HCT116 (cell line): ENCODE data around the gene ADA. TPM values are rescaled to one million over a fixed set of nuclear protein-coding genes. Genes with fewer than 3 reads are reported as not detected.

Experiments used
- ATAC-seq: fragments of 200-7000 bp; cut with Tn5 transposase; 2 replicates; pipeline ENCODE4 v1.9.1; 2020; ENCODE audit warnings: mild to moderate bottlenecking, moderate library complexity
- BruUV-seq: library from RNA; stranded (reverse); fragments of 400-500 nt; replicated peaks from 2 replicates; lab custom pipeline; 2021; lab: Mats Ljungman, UMichigan
- CTCF ChIA-PET: fragments of 300-600 bp; sonication (Branson Sonifier 250); formaldehyde crosslinking; loops from one replicate; lab custom pipeline; 2021; ENCODE audit warnings: antibody characterized with exemption; lab: Charles Lee
- POLR2A ChIA-PET: fragments of 300-600, 350-600 bp; sonication (Branson Sonifier 250); formaldehyde crosslinking; loops from one replicate; lab custom pipeline; 2021; ENCODE audit warnings: antibody characterized with exemption; lab: Charles Lee
- RAD21 ChIA-PET, 2 experiments: fragments of 300-600 bp; sonication (Branson Sonifier 250); formaldehyde crosslinking; loops; one replicate each; lab custom pipeline; 2023; ENCODE audit warnings: low total read pairs in 2 of 2; ENCODE audit not compliant: uncharacterized antibody in 2 of 2, unreplicated experiment in 2 of 2, low non-redundant PET in 1 of 2; lab: Charles Lee
- DNase-seq: peaks from one replicate; pipeline ENCODE4 v3.0.0-alpha.2; 2010; ENCODE audit warnings: low read depth, low spot score
- H2AFZ ChIP-seq: fragments of 200-600 bp; shearing (Covaris generic), sonication (generic); 2 replicates; pipeline ENCODE4 v1.6.1; 2017; ENCODE audit warnings: low read depth, mixed run types, mixed read lengths, antibody characterized with exemption, low read length; ENCODE audit not compliant: poor library complexity, severe bottlenecking
- H3K27ac ChIP-seq: 2 replicates; pipeline ENCODE4 v1.5.1; 2012; ENCODE audit warnings: low read depth, low read length
- H3K27me3 ChIP-seq: fragments of 200-600 bp; sonication (generic); 2 replicates; pipeline ENCODE4 v1.6.1; 2016; ENCODE audit warnings: mixed run types, low read length, mixed read lengths; ENCODE audit not compliant: insufficient read depth
- H3K36me3 ChIP-seq, 2 experiments: fragments of 200-500 bp in 1 of 2; fragments of 200-600 bp in 1 of 2; sonication (Bioruptor generic) in 1 of 2; sonication (generic) in 1 of 2; 2 replicates each; pipeline versions ENCODE4 v1.5.1 to v1.6.1; 2014 to 2016; ENCODE audit warnings: low read length in 2 of 2, inconsistent platforms in 1 of 2, mixed read lengths in 1 of 2, mixed run types in 1 of 2; ENCODE audit not compliant: insufficient read depth in 2 of 2, control insufficient read depth in 1 of 2
- H3K4me1 ChIP-seq, 2 experiments: fragments of 200-600 bp in 1 of 2; sonication (generic) in 1 of 2; 2 replicates each; pipeline versions ENCODE4 v1.5.1 to v1.6.1; 2012 to 2017; ENCODE audit warnings: low read length in 2 of 2, inconsistent platforms in 1 of 2, mild to moderate bottlenecking in 1 of 2, mixed read lengths in 1 of 2, mixed run types in 1 of 2, moderate library complexity in 1 of 2; ENCODE audit not compliant: insufficient read depth in 2 of 2, control insufficient read depth in 1 of 2
- H3K4me2 ChIP-seq: fragments of 200-600 bp; sonication (generic); 2 replicates; pipeline ENCODE4 v1.6.1; 2017; ENCODE audit warnings: mixed run types, low read length, mixed read lengths
- H3K4me3 ChIP-seq, 2 experiments: fragments of 200-600 bp in 1 of 2; sonication (generic) in 1 of 2; replicated peaks in 1 of 2; 2 replicates each; pipeline ENCODE4 v1.5.1; 2011 to 2016; ENCODE audit warnings: low read length in 2 of 2, control low read depth in 1 of 2, low read depth in 1 of 2, mild to moderate bottlenecking in 1 of 2, mixed read lengths in 1 of 2, mixed run types in 1 of 2
- H3K79me2 ChIP-seq: fragments of 200-600 bp; sonication (generic); 2 replicates; pipeline ENCODE4 v1.6.1; 2017; ENCODE audit warnings: mild to moderate bottlenecking, mixed run types, low read length, moderate library complexity, mixed read lengths; ENCODE audit not compliant: insufficient read depth
- H3K9ac ChIP-seq: fragments of 200-600 bp; sonication (generic); 2 replicates; pipeline ENCODE4 v1.6.1; 2016; ENCODE audit warnings: low read length, mixed read lengths
- H3K9me2 ChIP-seq: fragments of 200-600 bp; sonication (generic), shearing (Covaris generic); 2 replicates; pipeline ENCODE4 v1.6.1; 2017; ENCODE audit warnings: mixed run types, mild to moderate bottlenecking, moderate library complexity; ENCODE audit not compliant: insufficient read depth
- H3K9me3 ChIP-seq, 2 experiments: fragments of 200-500 bp in 1 of 2; fragments of 200-600 bp in 1 of 2; sonication (Bioruptor generic) in 1 of 2; sonication (generic) in 1 of 2; 2 replicates each; pipeline ENCODE4 v1.6.1; 2014 to 2017; ENCODE audit warnings: low read length in 2 of 2, mixed read lengths in 2 of 2, inconsistent platforms in 1 of 2, low read depth in 1 of 2, mild to moderate bottlenecking in 1 of 2, mixed run types in 1 of 2, moderate library complexity in 1 of 2; ENCODE audit not compliant: control insufficient read depth in 1 of 2, insufficient read depth in 1 of 2
- H4K20me1 ChIP-seq: fragments of 200-600 bp; sonication (generic), shearing (Covaris generic); 2 replicates; pipeline ENCODE4 v1.6.1; 2017; ENCODE audit warnings: mixed run types, mild to moderate bottlenecking, moderate library complexity; ENCODE audit not compliant: insufficient read depth
- ELF1 ChIP-seq: IDR thresholded peaks from 2 replicates; pipeline ENCODE4 v1.6.1; 2012; ENCODE audit warnings: low read depth, borderline replicate concordance
- EZH2 ChIP-seq: fragments of 200-600 bp; sonication (generic); IDR thresholded peaks from 2 replicates; pipeline ENCODE4 v1.6.1; 2017; ENCODE audit warnings: antibody characterized with exemption, mixed run types
- EZH2phosphoT487 ChIP-seq: fragments of 200-600 bp; IDR thresholded peaks from 2 replicates; pipeline ENCODE4 v1.6.1; 2018; ENCODE audit warnings: antibody characterized with exemption, borderline replicate concordance
- FOSL1 ChIP-seq: IDR thresholded peaks from 2 replicates; pipeline ENCODE4 v1.6.1; 2012; ENCODE audit warnings: low read depth
- POLR2A ChIP-seq: IDR thresholded peaks from 2 replicates; pipeline ENCODE4 v1.7.0; 2011; ENCODE audit warnings: borderline replicate concordance; ENCODE audit not compliant: insufficient read depth, insufficient read length; ENCODE audit errors: extremely low read depth
- RAD21 ChIP-seq: IDR thresholded peaks from 2 replicates; pipeline ENCODE4 v1.6.1; 2012; ENCODE audit warnings: low read depth, mild to moderate bottlenecking
- SRF ChIP-seq: IDR thresholded peaks from 2 replicates; pipeline ENCODE4 v1.6.1; 2012; ENCODE audit warnings: low read depth
- TCF7L2 ChIP-seq: IDR thresholded peaks from 2 replicates; pipeline ENCODE4 v1.7.0; 2011; ENCODE audit warnings: borderline replicate concordance, inconsistent platforms; ENCODE audit not compliant: insufficient read depth, insufficient read length; ENCODE audit errors: extremely low read depth
- intact Hi-C: fragments of 100-400 bp; cut with micrococcal nuclease; formaldehyde crosslinking; loops from 2 replicates; pipeline ENCODE4 v1.10.0; 2022
- total RNA-seq: library from RNA; stranded (reverse); gene quantifications from one replicate; pipeline ENCODE4 v1.2.1, GENCODE V29; 2021; ENCODE audit not compliant: unreplicated experiment
- TF ChIP-seq, protein P1 (sequence below): IDR thresholded peaks from 2 replicates; pipeline ENCODE4 v1.6.1; 2012
- TF ChIP-seq, protein P2 (sequence below): IDR thresholded peaks from 2 replicates; pipeline ENCODE4 v1.6.1; 2011; ENCODE audit warnings: mild to moderate bottlenecking, low read length, moderate library complexity; ENCODE audit not compliant: insufficient replicate concordance; ENCODE audit errors: extremely low read depth
- TF ChIP-seq, protein P3 (sequence below), 3 experiments: fragments of 200-600 bp in 1 of 3; sonication (generic) in 1 of 3; IDR thresholded peaks in 2 of 3; conservative IDR thresholded peaks in 1 of 3; 2 replicates each; pipeline ENCODE4 v1.5.1; 2012 to 2017; ENCODE audit warnings: low read depth in 2 of 3, low read length in 2 of 3, antibody characterized with exemption in 1 of 3, borderline replicate concordance in 1 of 3, control low read depth in 1 of 3, mild to moderate bottlenecking in 1 of 3, mixed read lengths in 1 of 3, mixed run types in 1 of 3, moderate library complexity in 1 of 3; ENCODE audit not compliant: insufficient read depth in 1 of 3

Gene ADA
- total RNA-seq, 1 experiment from 2014 or later = 25.9 TPM

DNA sequence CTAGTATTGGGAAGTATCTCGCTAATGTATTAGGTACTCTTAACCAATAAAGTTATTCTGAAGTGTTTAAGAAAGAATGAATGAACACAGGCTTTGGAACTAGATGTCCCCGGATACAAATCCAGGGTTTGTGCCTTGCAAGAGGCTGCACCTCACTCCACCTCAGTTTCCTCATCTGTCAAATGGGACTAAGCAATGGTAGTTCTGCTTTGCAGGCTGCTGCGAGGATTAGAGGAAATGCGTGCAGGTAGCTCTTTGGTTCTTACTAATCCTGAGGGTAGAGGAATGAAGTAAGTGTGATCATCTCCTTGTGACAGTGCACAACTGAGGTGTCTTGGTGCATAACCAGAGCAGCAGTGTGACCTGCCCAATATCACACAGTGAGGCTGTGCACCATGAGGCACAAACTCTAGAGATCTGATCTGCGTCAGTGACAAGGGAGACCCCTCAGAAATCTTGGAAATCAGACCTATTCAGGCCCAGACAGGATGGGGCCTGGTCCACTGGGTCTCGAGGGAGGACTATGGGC is 26.7 kb downstream of the ADA start:
- intact Hi-C loops = no loop called here
- no peaks in the 10 kb centered on the region for H3K79me2 ChIP-seq
- no peaks in the 10 kb centered on the region for H3K4me1 ChIP-seq
- peaks cover 5 to 38% of the 10 kb centered on the region in 2 experiments; a peak in 3 of 4 replicates for H3K36me3 ChIP-seq
- ChIA-PET RAD21 (no interaction called here), POLR2A (no interaction called here)
- no peak overlapping the region for H3K27ac ChIP-seq
- no peak overlapping the region for H3K4me2 ChIP-seq
- BruUV-seq = no TSS peak
- TF ChIP-seq EZH2phosphoT487 (no peak), EZH2 (no peak), FOSL1 (no peak), RAD21 (no peak), POLR2A (no peak), TCF7L2 (no peak), ELF1 (no peak), SRF (no peak)
- TF ChIP-seq, protein P1, sequence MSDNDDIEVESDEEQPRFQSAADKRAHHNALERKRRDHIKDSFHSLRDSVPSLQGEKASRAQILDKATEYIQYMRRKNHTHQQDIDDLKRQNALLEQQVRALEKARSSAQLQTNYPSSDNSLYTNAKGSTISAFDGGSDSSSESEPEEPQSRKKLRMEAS = no peak
- TF ChIP-seq, protein P2, sequence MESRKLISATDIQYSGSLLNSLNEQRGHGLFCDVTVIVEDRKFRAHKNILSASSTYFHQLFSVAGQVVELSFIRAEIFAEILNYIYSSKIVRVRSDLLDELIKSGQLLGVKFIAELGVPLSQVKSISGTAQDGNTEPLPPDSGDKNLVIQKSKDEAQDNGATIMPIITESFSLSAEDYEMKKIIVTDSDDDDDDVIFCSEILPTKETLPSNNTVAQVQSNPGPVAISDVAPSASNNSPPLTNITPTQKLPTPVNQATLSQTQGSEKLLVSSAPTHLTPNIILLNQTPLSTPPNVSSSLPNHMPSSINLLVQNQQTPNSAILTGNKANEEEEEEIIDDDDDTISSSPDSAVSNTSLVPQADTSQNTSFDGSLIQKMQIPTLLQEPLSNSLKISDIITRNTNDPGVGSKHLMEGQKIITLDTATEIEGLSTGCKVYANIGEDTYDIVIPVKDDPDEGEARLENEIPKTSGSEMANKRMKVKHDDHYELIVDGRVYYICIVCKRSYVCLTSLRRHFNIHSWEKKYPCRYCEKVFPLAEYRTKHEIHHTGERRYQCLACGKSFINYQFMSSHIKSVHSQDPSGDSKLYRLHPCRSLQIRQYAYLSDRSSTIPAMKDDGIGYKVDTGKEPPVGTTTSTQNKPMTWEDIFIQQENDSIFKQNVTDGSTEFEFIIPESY = no peak
- TF ChIP-seq, protein P3, sequence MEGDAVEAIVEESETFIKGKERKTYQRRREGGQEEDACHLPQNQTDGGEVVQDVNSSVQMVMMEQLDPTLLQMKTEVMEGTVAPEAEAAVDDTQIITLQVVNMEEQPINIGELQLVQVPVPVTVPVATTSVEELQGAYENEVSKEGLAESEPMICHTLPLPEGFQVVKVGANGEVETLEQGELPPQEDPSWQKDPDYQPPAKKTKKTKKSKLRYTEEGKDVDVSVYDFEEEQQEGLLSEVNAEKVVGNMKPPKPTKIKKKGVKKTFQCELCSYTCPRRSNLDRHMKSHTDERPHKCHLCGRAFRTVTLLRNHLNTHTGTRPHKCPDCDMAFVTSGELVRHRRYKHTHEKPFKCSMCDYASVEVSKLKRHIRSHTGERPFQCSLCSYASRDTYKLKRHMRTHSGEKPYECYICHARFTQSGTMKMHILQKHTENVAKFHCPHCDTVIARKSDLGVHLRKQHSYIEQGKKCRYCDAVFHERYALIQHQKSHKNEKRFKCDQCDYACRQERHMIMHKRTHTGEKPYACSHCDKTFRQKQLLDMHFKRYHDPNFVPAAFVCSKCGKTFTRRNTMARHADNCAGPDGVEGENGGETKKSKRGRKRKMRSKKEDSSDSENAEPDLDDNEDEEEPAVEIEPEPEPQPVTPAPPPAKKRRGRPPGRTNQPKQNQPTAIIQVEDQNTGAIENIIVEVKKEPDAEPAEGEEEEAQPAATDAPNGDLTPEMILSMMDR (IDR thresholded peaks at IDR 0.05 in 2 of 3, conservative IDR thresholded peaks at IDR 0.05 in 1 of 3; ENCODE audit: borderline replicate concordance in 1 of 3, insufficient read depth in 1 of 3, low read depth in 2 of 3, low read length in 2 of 3) = no peak
- TF ChIP-seq, all 23 proteins: peak for 0
- Histone ChIP-seq H2AFZ (no peak overlapping the region), H3K4me3 (no peak overlapping the region), H3K9me3 (peaks cover 0 to 3% of the 10 kb centered on the region in 2 experiments; a peak in 3 of 4 replicates), H3K27me3 (no peaks in the 10 kb centered on the region), H3K9me2 (no peaks in the 10 kb centered on the region), H4K20me1 (no peaks in the 10 kb centered on the region), H3K9ac (no peak overlapping the region)
- CTCF ChIA-PET = no interaction called here
- DNase-seq (no peak), ATAC-seq (no peak)
